ENCODE data around the gene RPS6KL1. TPM values are rescaled to one million over a fixed set of nuclear protein-coding genes. Genes with fewer than 3 reads are reported as not detected.

RPS6KL1 gene
- total RNA-seq, 1 experiment from 2014 or later, result 1.8 TPM

DNA sequence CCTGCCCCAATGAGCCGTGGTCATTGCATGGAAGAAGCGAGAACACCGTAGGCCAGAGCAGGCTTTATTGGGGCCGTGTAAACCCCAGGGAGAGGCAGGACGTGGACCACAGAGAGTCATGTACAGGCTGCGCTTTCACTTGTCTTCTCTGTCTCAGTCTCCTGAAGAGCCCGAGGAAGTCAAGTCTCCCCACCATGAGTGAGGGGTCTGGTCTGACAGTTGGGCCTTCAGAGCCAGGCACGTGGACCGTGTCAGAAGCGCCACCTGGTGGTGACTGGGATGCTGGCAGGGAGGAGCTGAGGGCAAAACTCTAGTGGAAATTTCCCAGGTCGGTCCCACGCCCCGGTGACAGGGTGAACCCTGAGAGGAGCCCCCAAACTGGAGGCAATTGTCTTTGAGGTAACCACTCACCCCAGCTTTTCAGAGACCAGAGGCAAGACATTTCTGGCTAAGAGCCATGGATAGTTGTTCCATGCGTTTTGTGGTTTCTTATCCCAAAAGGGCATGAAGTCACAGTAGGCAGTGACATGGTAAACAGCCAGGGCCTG lies 17.4 kb downstream of the RPS6KL1 start:
- no peak overlapping the region for H3K27ac ChIP-seq

DNA sequence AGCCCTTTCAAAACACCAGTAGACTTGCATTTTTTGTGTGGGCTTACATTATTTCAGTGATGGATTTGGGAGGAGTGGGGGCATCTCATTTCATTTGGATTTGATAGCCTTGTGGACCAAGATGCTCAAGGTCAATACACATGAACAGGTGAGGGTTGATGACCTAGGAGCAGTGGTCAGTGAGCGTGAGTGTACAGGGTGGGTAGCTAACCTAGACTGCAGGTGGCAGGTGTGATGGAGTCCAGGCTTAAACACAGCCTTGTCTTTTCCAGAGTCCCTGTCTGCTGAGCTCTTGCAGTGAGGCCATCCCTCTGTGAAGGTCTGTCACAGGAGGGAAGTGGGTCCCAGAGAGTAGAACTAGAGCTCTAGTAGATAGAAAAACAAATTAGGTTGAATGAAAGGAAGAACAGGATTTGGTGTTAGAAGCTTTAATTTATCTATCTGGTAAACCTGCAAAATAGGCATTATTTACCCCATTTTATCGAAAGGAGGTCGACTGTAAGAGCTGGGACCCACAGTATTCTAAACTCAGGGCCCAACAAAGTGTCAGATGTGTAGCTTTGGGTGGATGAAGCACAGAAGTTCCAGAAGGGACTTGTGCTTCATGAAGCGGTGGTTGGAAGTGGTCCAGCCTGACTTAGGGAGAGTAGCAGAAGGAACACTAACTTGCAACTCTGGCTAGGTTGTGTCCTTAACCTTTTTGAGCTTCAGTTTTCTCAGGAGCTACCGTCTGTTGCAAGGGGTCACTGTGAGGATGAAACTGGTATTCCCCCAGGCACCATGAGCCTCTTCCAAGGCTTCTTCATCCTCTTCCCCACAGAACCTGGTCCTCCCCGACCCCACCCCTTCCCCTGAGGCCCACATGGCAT lies 18.2 kb downstream of the RPS6KL1 start:
- H3K27me3 ChIP-seq, result no peaks in the 10 kb centered on the region
- H3K4me3 ChIP-seq, result no peak overlapping the region
- DNase-seq, result no peak
- H3K4me1 ChIP-seq, result peaks cover 7% of the 10 kb centered on the region; the same call in 1 of the 2 replicates
- no peaks in the 10 kb centered on the region for H3K9me3 ChIP-seq (replicated peaks)
- peaks cover 25% of the 10 kb centered on the region for H3K36me3 ChIP-seq
- no peak overlapping the region for H3K27ac ChIP-seq

More for the DNA sequence above, 17.4 kb downstream of the RPS6KL1 start:
- DNase-seq, result peak; percentile 57 to 73
- H3K9me3 ChIP-seq (replicated peaks), result no peaks in the 10 kb centered on the region
- no peaks in the 10 kb centered on the region for H3K27me3 ChIP-seq
- peaks cover 17% of the 10 kb centered on the region for H3K36me3 ChIP-seq
- H3K4me3 ChIP-seq, result no peak overlapping the region
- H3K4me1 ChIP-seq, result peaks cover 12% of the 10 kb centered on the region; the same call in 1 of the 2 replicates

DNA sequence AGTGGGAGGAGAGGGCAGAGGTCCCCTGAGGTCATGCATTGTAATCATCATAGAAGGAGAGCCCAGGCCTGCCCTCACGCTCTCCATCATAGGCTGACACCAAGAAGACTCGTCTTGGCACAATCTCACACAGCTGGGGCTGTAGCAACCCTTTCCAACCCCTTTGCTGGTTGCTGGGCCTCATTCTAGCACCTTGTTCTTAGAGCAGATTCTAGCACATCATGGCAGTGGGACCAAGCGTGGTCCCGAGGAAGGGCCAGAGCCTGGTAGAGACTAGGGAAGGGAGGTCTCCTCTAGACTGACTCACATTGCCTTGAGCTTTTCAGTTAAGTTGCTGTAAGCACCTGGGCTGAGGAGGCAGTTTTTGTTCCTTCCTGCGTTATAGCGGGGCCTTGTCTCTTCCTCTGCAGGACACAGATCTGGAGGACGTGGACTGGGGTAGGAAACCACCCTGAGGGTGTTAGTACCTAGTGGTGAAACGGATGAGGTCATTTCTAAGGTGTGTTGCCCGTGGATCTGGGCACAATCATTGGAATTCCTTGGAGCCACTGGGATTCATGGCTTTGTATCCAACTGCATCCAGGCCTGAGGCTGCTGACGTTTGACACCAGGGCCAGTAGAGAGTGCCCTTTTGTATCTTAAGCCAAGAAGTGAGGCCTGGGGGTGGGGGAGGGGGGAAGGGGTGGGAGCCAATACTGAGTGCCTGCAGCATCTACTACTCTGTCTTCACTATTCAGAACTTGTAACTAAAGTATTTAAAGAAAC lies 19.9 kb downstream of the RPS6KL1 start:
- DNase-seq, result no peak
- peaks cover 43% of the 10 kb centered on the region for H3K36me3 ChIP-seq
- H3K4me3 ChIP-seq, result no peak overlapping the region
- no peaks in the 10 kb centered on the region for H3K9me3 ChIP-seq (replicated peaks)
- peaks cover 7% of the 10 kb centered on the region; the same call in 1 of the 2 replicates for H3K4me1 ChIP-seq
- no peak overlapping the region for H3K27ac ChIP-seq
- no peaks in the 10 kb centered on the region for H3K27me3 ChIP-seq

DNA sequence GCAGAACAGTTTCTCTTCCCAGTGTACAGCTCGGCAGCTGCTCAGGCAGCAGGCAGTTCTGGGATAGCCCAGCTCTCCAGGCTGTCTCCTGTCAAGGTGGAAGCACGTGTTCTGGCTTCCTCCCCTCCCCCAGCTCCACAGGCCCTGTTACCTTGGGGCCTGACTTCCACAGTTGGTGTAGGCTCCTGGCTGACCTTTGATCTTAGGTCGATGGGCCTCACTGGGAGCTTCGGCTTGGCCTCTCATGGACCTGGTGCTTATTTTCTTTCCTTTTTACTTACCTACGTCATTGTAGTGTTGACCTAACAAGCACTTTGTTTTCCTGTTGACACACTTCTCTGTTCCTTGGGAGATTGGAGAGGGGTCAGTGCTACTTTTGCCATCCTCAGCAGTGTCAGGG lies 24.4 kb downstream of the RPS6KL1 start:
- H3K9me3 ChIP-seq (replicated peaks), result no peaks in the 10 kb centered on the region
- peaks cover 74% of the 10 kb centered on the region for H3K36me3 ChIP-seq
- no peaks in the 10 kb centered on the region for H3K4me1 ChIP-seq
- H3K27ac ChIP-seq, result no peak overlapping the region
- H3K27me3 ChIP-seq, result no peaks in the 10 kb centered on the region
- H3K4me3 ChIP-seq, result no peak overlapping the region
- no peak for DNase-seq

DNA sequence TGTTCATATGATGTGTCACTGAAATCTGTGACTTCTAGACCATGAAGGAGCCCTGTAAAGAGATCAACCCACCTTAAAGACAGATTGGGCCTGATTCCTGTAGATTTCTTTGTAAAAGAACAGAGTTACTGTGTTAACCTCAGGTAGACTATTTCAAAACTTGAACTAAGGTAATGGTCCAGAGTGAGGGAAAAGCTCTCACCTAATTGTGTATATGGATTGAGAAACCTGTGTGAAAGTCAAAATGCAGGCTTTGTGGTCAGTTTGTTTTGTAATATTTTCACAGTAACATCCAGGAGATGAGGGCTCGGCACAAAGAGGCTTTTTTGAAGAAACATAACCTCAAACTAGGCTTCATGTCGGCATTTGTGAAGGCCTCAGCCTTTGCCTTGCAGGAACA lies 25.0 kb downstream of the RPS6KL1 start:
- no peaks in the 10 kb centered on the region for H3K4me1 ChIP-seq
- H3K27ac ChIP-seq, result no peak overlapping the region
- H3K27me3 ChIP-seq, result no peaks in the 10 kb centered on the region
- H3K4me3 ChIP-seq, result no peak overlapping the region
- DNase-seq, result no peak
- no peaks in the 10 kb centered on the region for H3K9me3 ChIP-seq (replicated peaks)
- peaks cover 80% of the 10 kb centered on the region for H3K36me3 ChIP-seq

DNA sequence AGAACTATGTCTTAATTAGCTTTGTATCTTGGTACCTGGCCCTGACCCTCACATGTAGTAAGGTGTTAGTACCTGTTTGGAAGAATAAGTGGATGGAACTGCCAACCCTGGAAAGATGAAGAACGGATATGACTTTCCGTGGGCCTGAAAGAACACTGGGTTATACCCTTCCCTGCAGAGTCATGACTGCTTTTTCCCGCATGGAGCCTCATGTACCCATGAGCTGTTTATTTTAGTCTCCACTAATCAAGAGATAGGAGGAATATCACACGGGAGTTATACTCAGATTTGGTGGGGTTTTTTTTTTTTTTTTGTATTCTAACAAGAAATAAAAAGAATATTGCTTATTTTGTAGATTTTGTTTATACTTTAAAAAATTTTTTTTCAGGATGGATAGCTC lies 25.4 kb downstream of the RPS6KL1 start:
- Histone ChIP-seq H3K4me1 (no peaks in the 10 kb centered on the region), H3K36me3 (peaks cover 84% of the 10 kb centered on the region), H3K27ac (no peak overlapping the region), H3K9me3 (replicated peaks) (no peaks in the 10 kb centered on the region), H3K27me3 (no peaks in the 10 kb centered on the region), H3K4me3 (no peak overlapping the region)
- no peak for DNase-seq

DNA sequence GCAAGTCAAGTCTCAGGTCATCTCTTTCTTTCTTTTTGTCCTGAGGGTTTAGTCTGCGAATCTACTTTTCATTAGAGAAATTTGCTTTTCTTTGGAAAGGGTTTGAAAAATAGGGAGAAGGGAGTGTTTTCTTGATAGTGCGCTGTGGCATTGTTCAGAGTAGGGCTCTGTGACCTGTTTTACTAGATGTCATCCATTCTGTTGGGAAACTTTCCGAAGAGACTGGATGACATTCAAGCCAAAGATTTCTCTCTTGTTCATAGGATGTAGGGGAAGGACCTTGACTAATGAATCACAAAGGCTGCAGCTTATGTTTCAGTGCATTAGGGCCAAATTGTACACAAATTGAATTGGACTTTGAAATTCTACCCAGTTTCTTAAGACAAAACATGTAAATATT lies 26.7 kb downstream of the RPS6KL1 start:
- Histone ChIP-seq H3K36me3 (peaks cover 92% of the 10 kb centered on the region), H3K4me1 (no peaks in the 10 kb centered on the region)

DNA sequence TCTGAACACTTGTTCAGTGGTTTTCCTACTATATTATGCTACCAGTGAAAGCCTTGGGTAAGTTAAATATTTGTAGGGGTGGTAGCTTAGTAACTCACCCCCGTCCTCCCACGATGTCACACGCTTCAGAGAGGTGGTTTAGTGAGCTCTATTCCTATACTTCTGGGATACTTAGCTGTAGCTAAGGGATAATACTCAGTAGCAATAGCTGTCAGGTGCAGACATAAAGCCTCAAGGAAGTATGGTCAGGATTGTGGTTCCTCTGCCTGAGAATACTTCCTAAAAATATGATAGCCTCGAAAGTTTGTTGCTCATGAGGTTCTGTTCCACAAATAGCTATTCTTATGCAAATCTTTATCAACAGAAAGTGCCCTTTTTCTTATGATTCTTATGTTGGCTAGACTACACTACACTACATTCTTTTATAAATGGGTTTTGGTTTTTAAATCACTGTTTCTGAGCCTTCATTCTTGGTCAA lies 29.4 kb downstream of the RPS6KL1 start:
- no peak overlapping the region for H3K27ac ChIP-seq
- no peak for DNase-seq
- no peaks in the 10 kb centered on the region for H3K27me3 ChIP-seq
- H3K4me3 ChIP-seq, result no peak overlapping the region
- H3K9me3 ChIP-seq (replicated peaks), result no peaks in the 10 kb centered on the region
- H3K4me1 ChIP-seq, result no peaks in the 10 kb centered on the region
- peaks cover 87% of the 10 kb centered on the region for H3K36me3 ChIP-seq

More for the DNA sequence above, 26.7 kb downstream of the RPS6KL1 start:
- no peaks in the 10 kb centered on the region for H3K27me3 ChIP-seq
- H3K4me3 ChIP-seq, result no peak overlapping the region
- H3K27ac ChIP-seq, result no peak overlapping the region
- DNase-seq, result no peak
- H3K9me3 ChIP-seq (replicated peaks), result no peaks in the 10 kb centered on the region

DNA sequence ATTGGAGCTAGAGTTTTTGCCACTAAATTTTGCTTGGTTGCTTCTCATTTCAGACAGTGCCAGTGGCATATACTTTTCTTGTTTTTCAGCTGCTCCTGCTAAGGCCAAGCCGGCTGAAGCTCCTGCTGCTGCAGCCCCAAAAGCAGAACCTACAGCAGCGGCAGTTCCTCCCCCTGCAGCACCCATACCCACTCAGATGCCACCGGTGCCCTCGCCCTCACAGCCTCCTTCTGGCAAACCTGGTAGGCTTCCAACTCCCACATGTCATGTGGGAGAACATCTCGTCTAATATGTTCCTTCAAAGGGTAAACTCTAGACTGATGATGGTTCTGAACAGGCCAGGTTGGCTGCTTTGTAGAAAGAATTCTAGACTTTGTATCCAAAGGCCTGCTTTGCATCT lies 30.3 kb downstream of the RPS6KL1 start:
- H3K27ac ChIP-seq, result no peak overlapping the region
- no peaks in the 10 kb centered on the region for H3K9me3 ChIP-seq (replicated peaks)
- H3K27me3 ChIP-seq, result no peaks in the 10 kb centered on the region
- peaks cover 79% of the 10 kb centered on the region for H3K36me3 ChIP-seq
- DNase-seq, result no peak
- no peaks in the 10 kb centered on the region for H3K4me1 ChIP-seq
- no peak overlapping the region for H3K4me3 ChIP-seq

DNA sequence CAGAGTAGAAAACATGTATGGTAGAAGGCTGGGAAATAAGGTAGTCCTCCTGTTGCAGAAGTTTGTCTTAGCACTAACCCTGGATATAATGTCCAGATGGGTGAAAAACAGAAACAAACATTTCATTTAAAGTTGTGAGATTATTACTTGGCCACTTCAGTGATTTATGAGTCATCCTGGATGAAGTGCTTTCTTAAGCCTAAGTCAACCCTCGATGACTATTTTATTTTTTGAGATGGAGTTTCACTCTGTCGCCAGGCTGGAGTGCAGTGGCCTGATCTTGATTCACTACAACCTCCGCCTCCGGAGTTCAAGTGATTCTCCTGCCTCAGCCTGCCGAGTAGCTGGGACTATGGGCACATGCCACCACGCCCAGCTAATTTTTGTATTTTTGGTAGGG lies 31.2 kb downstream of the RPS6KL1 start:
- Histone ChIP-seq H3K27me3 (no peaks in the 10 kb centered on the region), H3K27ac (no peak overlapping the region), H3K36me3 (peaks cover 76% of the 10 kb centered on the region), H3K4me3 (no peak overlapping the region), H3K9me3 (replicated peaks) (no peaks in the 10 kb centered on the region), H3K4me1 (no peaks in the 10 kb centered on the region)
- DNase-seq, result no peak

DNA sequence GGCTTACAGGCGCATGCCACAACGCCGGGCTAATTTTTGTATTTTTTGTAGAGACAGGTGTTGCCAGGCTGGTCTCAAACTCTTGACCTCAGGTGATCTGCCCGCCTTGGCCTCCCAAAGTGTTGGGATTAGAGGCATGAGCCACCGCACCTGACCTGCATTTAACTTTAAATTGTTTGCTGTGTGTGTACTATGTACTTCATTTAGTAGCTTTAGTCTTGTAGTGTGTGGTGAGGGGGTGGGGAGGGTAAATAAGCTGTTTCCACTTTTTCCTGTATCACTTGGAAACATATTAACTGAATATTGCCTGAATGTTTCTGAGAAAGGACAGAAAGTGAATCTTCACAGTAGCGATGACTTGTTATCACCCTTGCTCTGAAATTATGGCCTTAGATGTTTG lies 32.8 kb downstream of the RPS6KL1 start:
- 0 out of 2 replicates have a peak, but pooled peaks cover under 1% of the 10 kb centered on the region for H3K4me1 ChIP-seq
- H3K27me3 ChIP-seq, result no peaks in the 10 kb centered on the region
- H3K27ac ChIP-seq, result no peak overlapping the region
- DNase-seq, result no peak
- H3K4me3 ChIP-seq, result no peak overlapping the region
- no peaks in the 10 kb centered on the region for H3K9me3 ChIP-seq (replicated peaks)
- H3K36me3 ChIP-seq, result peaks cover 66% of the 10 kb centered on the region

DNA sequence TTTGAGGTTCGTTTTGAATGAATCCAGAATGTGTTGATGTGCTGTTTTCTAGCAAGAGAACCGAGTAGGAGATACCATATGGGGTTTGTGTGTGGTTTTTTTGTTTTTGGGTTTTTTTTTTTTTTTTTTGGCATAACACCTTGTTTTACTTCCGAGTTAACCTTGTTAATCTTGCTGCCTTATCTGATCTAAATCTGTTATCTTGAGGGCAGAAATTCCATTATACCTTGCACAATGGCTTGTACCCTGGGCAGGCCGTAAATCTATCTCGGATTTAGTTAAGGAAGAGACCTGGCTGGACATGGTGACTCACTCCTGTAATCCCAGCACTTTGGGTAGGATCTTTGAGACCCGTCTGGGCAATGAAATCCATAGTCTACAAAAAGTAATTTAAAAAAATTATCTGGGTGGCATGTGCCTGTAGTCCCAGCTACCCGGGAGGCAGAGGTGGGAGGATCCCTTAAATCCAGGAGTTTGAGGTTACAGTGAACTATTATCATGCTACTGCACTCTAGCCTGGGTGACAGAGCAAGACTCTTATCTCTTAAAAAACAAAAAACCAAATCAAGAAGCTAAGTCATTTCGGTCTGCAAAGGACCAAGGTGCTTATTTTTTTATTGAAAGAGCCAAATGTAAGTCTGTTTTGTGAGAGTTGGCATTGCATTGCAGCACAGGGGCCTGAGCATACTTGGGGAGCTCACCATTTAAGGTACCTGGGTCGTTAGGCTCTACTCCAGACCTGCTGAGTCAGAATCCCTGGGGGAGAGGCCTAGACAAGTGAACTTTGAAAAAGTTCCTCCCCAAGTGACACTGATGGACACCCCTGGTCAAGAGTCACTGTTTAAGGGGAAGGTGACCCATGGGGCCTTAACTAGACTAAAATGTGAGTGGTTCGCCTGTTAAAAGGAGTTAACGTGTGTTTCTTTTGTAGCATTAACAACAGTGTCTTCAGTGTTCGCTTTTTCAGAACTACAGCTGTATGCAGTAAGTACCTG lies 34.6 kb downstream of the RPS6KL1 start:
- Histone ChIP-seq H3K4me3 (no peak overlapping the region), H3K36me3 (peaks cover 53% of the 10 kb centered on the region), H3K9me3 (replicated peaks) (no peaks in the 10 kb centered on the region), H3K27ac (no peak overlapping the region), H3K4me1 (peaks cover 2% of the 10 kb centered on the region; the same call in 1 of the 2 replicates), H3K27me3 (no peaks in the 10 kb centered on the region)
- DNase-seq, result no peak

DNA sequence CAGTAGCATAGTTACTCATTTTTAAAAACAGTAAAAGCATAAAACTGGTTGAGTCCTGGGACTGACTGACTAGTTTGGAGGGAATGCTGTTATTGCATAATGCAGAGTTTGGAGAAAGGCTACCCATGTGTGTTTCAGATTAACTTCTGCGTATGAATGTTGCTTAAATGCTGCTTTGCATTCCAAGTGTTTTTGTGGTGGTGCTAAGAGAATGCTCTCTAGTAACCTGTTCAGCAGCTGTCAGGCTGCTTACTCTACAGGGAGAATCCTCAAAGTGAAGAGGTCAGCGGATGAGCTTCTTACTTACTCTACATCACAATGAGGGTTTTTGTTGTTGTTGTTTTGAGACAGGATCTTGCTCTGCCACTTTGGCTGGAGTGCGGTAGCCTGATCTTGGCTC lies 37.1 kb downstream of the RPS6KL1 start:
- Histone ChIP-seq H3K27ac (no peak overlapping the region), H3K4me3 (no peak overlapping the region)
- DNase-seq, result no peak

More for the DNA sequence above, 37.1 kb downstream of the RPS6KL1 start:
- Histone ChIP-seq H3K36me3 (peaks cover 30% of the 10 kb centered on the region), H3K4me1 (peaks cover 2% of the 10 kb centered on the region; the same call in 1 of the 2 replicates), H3K9me3 (replicated peaks) (no peaks in the 10 kb centered on the region), H3K27me3 (no peaks in the 10 kb centered on the region)
